DOHH2 (cell line): ENCODE data around the gene ANTXRL.
"Not testable (repeated sequence)": the region's sequence is repeated elsewhere in the genome, so short reads cannot be mapped to it uniquely, and the experiment has no call there.

Experiments
- H3F3A ChIP-seq: fragments of 200-600 bp; sonication (generic), shearing (Covaris generic); 2 replicates; pipeline ENCODE4 v1.6.0; 2016; ENCODE audit warnings: antibody characterized with exemption, mild to moderate bottlenecking; ENCODE audit not compliant: control insufficient read depth, insufficient read depth
- H3K27ac ChIP-seq: fragments of 200-600 bp; sonication (generic); 2 replicates; pipeline ENCODE4 v1.5.1; 2014; ENCODE audit warnings: low read depth, mild to moderate bottlenecking, low read length, moderate library complexity
- H3K27me3 ChIP-seq: fragments of 200-600 bp; sonication (generic); 2 replicates; pipeline ENCODE4 v1.6.1; 2014; ENCODE audit warnings: mild to moderate bottlenecking, low read length, mixed read lengths; ENCODE audit not compliant: control insufficient read depth
- H3K36me3 ChIP-seq: fragments of 200-600 bp; sonication (generic); 2 replicates; pipeline ENCODE4 v1.6.1; 2014; ENCODE audit warnings: mild to moderate bottlenecking, low read length, moderate library complexity, mixed read lengths; ENCODE audit not compliant: control insufficient read depth
- H3K4me1 ChIP-seq: fragments of 200-600 bp; sonication (generic); 2 replicates; pipeline ENCODE4 v1.6.1; 2014; ENCODE audit warnings: mild to moderate bottlenecking, low read length, mixed read lengths; ENCODE audit not compliant: control insufficient read depth
- H3K4me2 ChIP-seq: fragments of 200-600 bp; sonication (generic); 2 replicates; pipeline ENCODE4 v1.6.0; 2014; ENCODE audit warnings: mild to moderate bottlenecking, low read length, moderate library complexity
- H3K4me3 ChIP-seq: fragments of 200-600 bp; sonication (generic); 2 replicates; pipeline ENCODE4 v1.5.1; 2014; ENCODE audit warnings: mild to moderate bottlenecking, low read length, mixed read lengths
- H3K79me2 ChIP-seq: fragments of 200-600 bp; sonication (generic); 2 replicates; pipeline ENCODE4 v1.6.1; 2014; ENCODE audit warnings: mild to moderate bottlenecking, low read length, mixed read lengths; ENCODE audit not compliant: control insufficient read depth
- H3K9me2 ChIP-seq: fragments of 200-600 bp; sonication (generic); replicated peaks from 2 replicates; pipeline ENCODE4 v1.6.1; 2014; ENCODE audit warnings: mild to moderate bottlenecking, low read length, mixed read lengths; ENCODE audit not compliant: control insufficient read depth
- H3K9me3 ChIP-seq: fragments of 200-600 bp; sonication (generic); 2 replicates; pipeline ENCODE4 v1.6.1; 2014; ENCODE audit warnings: antibody characterized with exemption, low read length, mixed read lengths; ENCODE audit not compliant: control insufficient read depth, insufficient read depth
- H4K20me1 ChIP-seq: fragments of 200-600 bp; sonication (generic); 2 replicates; pipeline ENCODE4 v1.6.0; 2014; ENCODE audit warnings: low read depth, mild to moderate bottlenecking, antibody characterized with exemption, low read length, moderate library complexity; ENCODE audit not compliant: control insufficient read depth, insufficient read depth
- CTCF ChIP-seq: fragments of 200-600 bp; sonication (generic); IDR thresholded peaks from one replicate; pipeline ENCODE4 v1.5.1; 2014; ENCODE audit warnings: antibody characterized with exemption, mild to moderate bottlenecking, low read depth, low read length; ENCODE audit not compliant: poor library complexity, severe bottlenecking
- EZH2phosphoT487 ChIP-seq: fragments of 200-600 bp; sonication (generic); IDR thresholded peaks from 2 replicates; pipeline ENCODE4 v1.6.1; 2017; ENCODE audit warnings: borderline replicate concordance, mild to moderate bottlenecking, antibody characterized with exemption, low read length, moderate library complexity, mixed read lengths

ANTXRL gene

GRCh38 chr10:46310851-46311250, 24.1 kb downstream of the ANTXRL start:
- H3K27me3 ChIP-seq: no peaks in the 10 kb centered on the region

GRCh38 chr10:46311501-46311951, 24.7 kb downstream of the ANTXRL start:
- no peak for TF ChIP-seq EZH2phosphoT487
- no peak overlapping the region for H3K4me3 ChIP-seq

More at GRCh38 chr10:46310851-46311250, 24.1 kb downstream of the ANTXRL start:
- H3K9me3 ChIP-seq: no peaks in the 10 kb centered on the region
- no peaks in the 10 kb centered on the region for H3K4me1 ChIP-seq
- no peak for TF ChIP-seq CTCF
- no peak for TF ChIP-seq EZH2phosphoT487
- no peaks in the 10 kb centered on the region for H3K79me2 ChIP-seq
- no peaks in the 10 kb centered on the region for H3F3A ChIP-seq
- H3K4me3 ChIP-seq: no peak overlapping the region
- H3K27ac ChIP-seq: no peak overlapping the region
- no peak overlapping the region for H3K4me2 ChIP-seq
- H3K9me2 ChIP-seq: no peaks in the 10 kb centered on the region
- no peaks in the 10 kb centered on the region for H4K20me1 ChIP-seq
- no peaks in the 10 kb centered on the region for H3K36me3 ChIP-seq

GRCh38 chr10:46311961-46312431, 25.2 kb downstream of the ANTXRL start:
- H3K4me1 ChIP-seq, H3K27me3 ChIP-seq, H3K79me2 ChIP-seq, H3K36me3 ChIP-seq, H3K9me3 ChIP-seq, H3K4me2 ChIP-seq, H3K4me3 ChIP-seq, H3F3A ChIP-seq, H3K27ac ChIP-seq, H3K9me2 ChIP-seq, H4K20me1 ChIP-seq: not testable (repeated sequence)

More at GRCh38 chr10:46311501-46311951, 24.7 kb downstream of the ANTXRL start:
- no peaks in the 10 kb centered on the region for H3F3A ChIP-seq
- no peaks in the 10 kb centered on the region for H3K9me2 ChIP-seq
- H3K27me3 ChIP-seq: no peaks in the 10 kb centered on the region
- no peak overlapping the region for H3K4me2 ChIP-seq
- no peak overlapping the region for H3K27ac ChIP-seq
- no peaks in the 10 kb centered on the region for H3K79me2 ChIP-seq
- H3K4me1 ChIP-seq: no peaks in the 10 kb centered on the region
- no peaks in the 10 kb centered on the region for H3K9me3 ChIP-seq
- H3K36me3 ChIP-seq: no peaks in the 10 kb centered on the region
- H4K20me1 ChIP-seq: no peaks in the 10 kb centered on the region

GRCh38 chr10:46312953-46313352, 26.2 kb downstream of the ANTXRL start:
- Histone ChIP-seq H3K4me3 (no peak overlapping the region), H3K9me3 (no peaks in the 10 kb centered on the region), H3K79me2 (no peaks in the 10 kb centered on the region), H3F3A (no peaks in the 10 kb centered on the region), H3K36me3 (no peaks in the 10 kb centered on the region), H3K4me2 (no peak overlapping the region), H3K4me1 (no peaks in the 10 kb centered on the region), H3K9me2 (no peaks in the 10 kb centered on the region), H3K27ac (no peak overlapping the region), H3K27me3 (peaks cover 1% of the 10 kb centered on the region; the same call in 1 of the 2 replicates), H4K20me1 (no peaks in the 10 kb centered on the region)
- TF ChIP-seq EZH2phosphoT487 (no peak), CTCF (no peak)
